GM12878 (cell line): ENCODE data around the gene HSF4. TPM values are rescaled to one million over a fixed set of nuclear protein-coding genes. Genes with fewer than 3 reads are reported as not detected.

ENCODE experiments used
- ATAC-seq: fragments of 200-7000 bp; cut with Tn5 transposase; 3 replicates; pipeline ENCODE4 v1.9.1; 2020; ENCODE audit warnings: mild to moderate bottlenecking, moderate library complexity
- BruUV-seq: library from RNA; stranded (reverse); fragments of 400-500 nt; replicated peaks from 2 replicates; lab custom pipeline; 2021; lab: Mats Ljungman, UMichigan
- CTCF ChIA-PET: fragments of 300-600 bp; sonication (Branson Sonifier 250); formaldehyde crosslinking; extraction: SDS; loops from one replicate; lab custom pipeline; 2021; ENCODE audit warnings: inconsistent platforms; lab: Yijun Ruan, JAX
- POLR2A ChIA-PET: fragments of 350-600 bp; formaldehyde crosslinking; extraction: SDS; loops from one replicate; lab custom pipeline; 2021; ENCODE audit warnings: inconsistent platforms; lab: Charles Lee
- RAD21 ChIA-PET: fragments of 300-600 bp; sonication (Branson Sonifier 250); formaldehyde crosslinking; loops from one replicate; lab custom pipeline; 2023; ENCODE audit warnings: antibody characterized with exemption; ENCODE audit not compliant: unreplicated experiment; lab: Charles Lee
- SMC1A ChIA-PET: fragments of 300-600 bp; sonication (Branson Sonifier 250); formaldehyde crosslinking; loops from one replicate; lab custom pipeline; 2023; ENCODE audit not compliant: unreplicated experiment, uncharacterized antibody; lab: Charles Lee
- DNase-seq: peaks from one replicate; pipeline ENCODE4 v3.0.0-alpha.2; 2011; ENCODE audit warnings: low read depth, low spot score
- FAIRE-seq: peaks from 3 replicates; lab custom pipeline; 2011; peaks lifted over from hg19 to GRCh38; lab: Jason Lieb, UNC
- H2AFZ ChIP-seq: 2 replicates; pipeline ENCODE4 v1.6.0; 2011; ENCODE audit warnings: low read depth, low read length, control low read depth; ENCODE audit not compliant: control insufficient read depth
- H3K27ac ChIP-seq: 2 replicates; pipeline ENCODE4 v1.5.1; 2011; ENCODE audit warnings: control low read depth; ENCODE audit not compliant: control insufficient read depth, insufficient read depth
- H3K27me3 ChIP-seq, 2 experiments: replicated peaks in 1 of 2; 2 replicates each; pipeline versions ENCODE4 v1.6.0 to v1.6.1; 2011; ENCODE audit warnings: low read length in 1 of 2; ENCODE audit not compliant: control insufficient read depth in 2 of 2, insufficient read depth in 2 of 2
- H3K36me3 ChIP-seq, 2 experiments: 2 replicates each; pipeline ENCODE4 v1.5.1; 2011; ENCODE audit warnings: low read length in 1 of 2; ENCODE audit not compliant: control insufficient read depth in 2 of 2, insufficient read depth in 2 of 2
- H3K4me1 ChIP-seq: 2 replicates; pipeline ENCODE4 v1.6.1; 2011; ENCODE audit warnings: mild to moderate bottlenecking, low read length, moderate library complexity, mixed read lengths; ENCODE audit not compliant: control insufficient read depth, insufficient read depth
- H3K4me2 ChIP-seq: 2 replicates; pipeline ENCODE4 v1.6.0; 2011; ENCODE audit warnings: control low read depth; ENCODE audit not compliant: control insufficient read depth, insufficient read depth
- H3K4me3 ChIP-seq: fragments of 200-600 bp; sonication (generic); 2 replicates; pipeline ENCODE4 v1.5.1; 2016
- H3K79me2 ChIP-seq: 2 replicates; pipeline ENCODE4 v1.6.0; 2011; ENCODE audit warnings: low read length; ENCODE audit not compliant: control insufficient read depth, insufficient read depth
- H3K9ac ChIP-seq: 2 replicates; pipeline ENCODE4 v1.8.0; 2011; ENCODE audit warnings: low read length, control low read depth, mixed read lengths; ENCODE audit not compliant: control insufficient read depth, insufficient read depth
- H3K9me3 ChIP-seq: replicated peaks from 3 replicates; pipeline ENCODE4 v1.5.1; 2011; ENCODE audit warnings: mild to moderate bottlenecking, low read length; ENCODE audit not compliant: control insufficient read depth, insufficient read depth
- H4K20me1 ChIP-seq: 2 replicates; pipeline ENCODE4 v1.6.0; 2011; ENCODE audit not compliant: control insufficient read depth, insufficient read depth
- CREB1 ChIP-seq: IDR thresholded peaks from 2 replicates; pipeline ENCODE4 v1.6.1; 2012; ENCODE audit warnings: low read depth, mild to moderate bottlenecking, inconsistent platforms
- E2F4 ChIP-seq: IDR thresholded peaks from 2 replicates; pipeline ENCODE4 v1.6.1; 2012; ENCODE audit warnings: low read depth, low read length, improper control_type of control experiment
- ESRRA ChIP-seq: IDR thresholded peaks from 2 replicates; pipeline ENCODE4 v1.6.1; 2012; ENCODE audit warnings: mild to moderate bottlenecking, low read length, improper control_type of control experiment
- IRF3 ChIP-seq: fragments of 450-650 bp; IDR thresholded peaks from 2 replicates; pipeline ENCODE4 v1.6.1; 2014; ENCODE audit warnings: mild to moderate bottlenecking
- JUNB ChIP-seq: IDR thresholded peaks from 2 replicates; pipeline ENCODE4 v1.6.1; 2016; ENCODE audit warnings: antibody characterized with exemption, mild to moderate bottlenecking
- KAT2A ChIP-seq: conservative IDR thresholded peaks from 2 replicates; pipeline ENCODE4 v1.6.1; 2011; ENCODE audit warnings: low read depth, low read length; ENCODE audit not compliant: control insufficient read depth
- MYC ChIP-seq: IDR thresholded peaks from 2 replicates; pipeline ENCODE4 v1.6.1; 2011; ENCODE audit warnings: mild to moderate bottlenecking, low read length, moderate library complexity, inconsistent platforms; ENCODE audit not compliant: insufficient read depth, insufficient replicate concordance, insufficient read length, severe bottlenecking
- NFYA ChIP-seq: IDR thresholded peaks from 2 replicates; pipeline ENCODE4 v1.6.1; 2011; ENCODE audit warnings: low read depth, mild to moderate bottlenecking, low read length, improper control_type of control experiment, borderline replicate concordance
- NR2C2 ChIP-seq: IDR thresholded peaks from 2 replicates; pipeline ENCODE4 v1.6.1; 2011; ENCODE audit warnings: borderline replicate concordance, low read depth; ENCODE audit not compliant: control insufficient read depth, insufficient read length
- PAX5 ChIP-seq: IDR thresholded peaks from 2 replicates; pipeline ENCODE4 v1.6.1; 2011; ENCODE audit warnings: low read depth, low read length, borderline replicate concordance
- RB1 ChIP-seq: fragments of 450-650 bp; formaldehyde crosslinking; IDR thresholded peaks from 2 replicates; pipeline ENCODE4 v1.6.1; 2017; ENCODE audit warnings: mild to moderate bottlenecking, borderline replicate concordance
- SREBF2 ChIP-seq: IDR thresholded peaks from 2 replicates; pipeline ENCODE4 v1.6.1; 2012; ENCODE audit warnings: mild to moderate bottlenecking, low read length
- ZBTB11 ChIP-seq: fragments of 450-650 bp; formaldehyde crosslinking; IDR thresholded peaks from 2 replicates; pipeline ENCODE4 v1.5.0; 2022; ENCODE audit warnings: mild to moderate bottlenecking, missing genetic modification characterization
- ZNF217 ChIP-seq: fragments of 450-650 bp; IDR thresholded peaks from 2 replicates; pipeline ENCODE4 v1.6.1; 2017; ENCODE audit warnings: antibody characterized with exemption, mild to moderate bottlenecking
- ZZZ3 ChIP-seq: IDR thresholded peaks from 2 replicates; pipeline ENCODE4 v1.6.1; 2011; ENCODE audit warnings: low read depth; ENCODE audit not compliant: control insufficient read depth, insufficient read length
- WGBS: methylation state at CpG from one replicate; pipeline ENCODE4 v1.1.6; 2016; ENCODE audit warnings: low lambda C conversion rate; ENCODE audit not compliant: insufficient replicate concordance, insufficient coverage; ENCODE audit errors: missing lambda C conversion rate; 5-methylcytosine and 5-hydroxymethylcytosine counted together
- in situ Hi-C: fragments of 300-500 bp; cut with MboI; formaldehyde crosslinking; loops from 9 replicates; pipeline ENCODE4 v1.14.3; 2018; ENCODE audit warnings: mixed read lengths
- intact Hi-C: fragments of 100-400 bp; cut with micrococcal nuclease; formaldehyde crosslinking; loops from one replicate; pipeline ENCODE4 v1.14.2; 2022; ENCODE audit not compliant: unreplicated experiment
- polyA plus RNA-seq, 11 experiments: library from polyadenylated mRNA; depleted of rRNA in 4 of 11; unstranded in 6 of 11; stranded (reverse) in 5 of 11; fragments of >200 nt; fragmentation: Nextera tagmentation in 4 of 11; fragmentation: Illumina TruSeq in 1 of 11; extraction: Ambion mirVana in 4 of 11; extraction: Trizol in 1 of 11; gene quantifications; 1 replicate in 1 of 11; 2 replicates in 10 of 11; pipeline versions ENCODE4 v1.2.1 to v1.2.3, GENCODE V29; 2011 to 2016; ENCODE audit warnings: inconsistent platforms in 2 of 11, missing spikeins in 2 of 11, low read depth in 1 of 11
- total RNA-seq, 4 experiments: library from RNA; depleted of rRNA in 3 of 4; stranded (reverse); fragments of >200 nt in 3 of 4; fragmentation: Illumina TruSeq in 1 of 4; extraction: Trizol in 1 of 4; gene quantifications; 2 replicates each; pipeline versions ENCODE4 v1.2.1 to v1.2.3, GENCODE V29; 2013 to 2021

HSF4 gene
- total and polyA plus RNA-seq, 10 of the 15 experiments (the other 5 are each of a cell fraction or from before 2014, with no cell fraction given) = 0.31 to 9.9 (median 2.6) TPM; not detected in 1

GRCh38 chr16:67180166-67180565, 15.6 kb downstream of the HSF4 start:
- in situ Hi-C loops (no loop called here), intact Hi-C loops (no loop called here)
- ChIA-PET RAD21 (interaction anchor here (1.0 to 1.1 kb wide), 2 partner anchors 9 to 25 kb away, joined by 4 to 7 read pairs; no protein-coding TSS in a partner anchor), SMC1A (interaction anchor here (1.1 to 1.5 kb wide), 2 partner anchors 17 to 162 kb away, joined by 3 to 5 read pairs; no protein-coding TSS in a partner anchor), POLR2A (no interaction called here), CTCF (interaction anchor here (1.0 to 3.2 kb wide), 8 partner anchors 9 to 163 kb away, joined by 3 to 28 read pairs (median 4); partner anchors contain the start of genes FBXL8, NOL3 and TRADD)
- FAIRE-seq (no peak), DNase-seq (no peak), ATAC-seq (no peak)
- H3K27ac ChIP-seq = no peak overlapping the region
- no peak overlapping the region for H2AFZ ChIP-seq
- 90% methylated on average over 15 of the region's 16 CpGs for WGBS
- H3K4me1 ChIP-seq = peaks cover 13% of the 10 kb centered on the region
- no peak overlapping the region for H3K9ac ChIP-seq
- H3K27me3 ChIP-seq = peaks cover 0 to 3% of the 10 kb centered on the region in 2 experiments; a peak in 2 of 4 replicates
- no peaks in the 10 kb centered on the region for H3K9me3 ChIP-seq
- no peak overlapping the region for H3K4me2 ChIP-seq
- H4K20me1 ChIP-seq = no peaks in the 10 kb centered on the region; the same call in 1 of the 2 replicates
- no peak for TF ChIP-seq ZBTB11 (CRISPR knock-in tag)
- no peak for TF ChIP-seq JUNB
- no peak for TF ChIP-seq CREB1
- TF ChIP-seq RB1 = no peak
- TF ChIP-seq PAX5 = no peak
- no peak for TF ChIP-seq SREBF2
- no peak for TF ChIP-seq ESRRA
- TF ChIP-seq MYC = no peak
- TF ChIP-seq KAT2A = no peak
- TF ChIP-seq NR2C2 = no peak
- no peak for TF ChIP-seq NFYA
- no peak for TF ChIP-seq ZNF217
- TF ChIP-seq IRF3 = no peak
- TF ChIP-seq E2F4 = no peak
- TF ChIP-seq ZZZ3 = no peak
- H3K79me2 ChIP-seq = peaks cover 5% of the 10 kb centered on the region
- no peak overlapping the region for H3K4me3 ChIP-seq
- BruUV-seq = no TSS peak
- H3K36me3 ChIP-seq = no peaks in the 10 kb centered on the region
